BLaER1 (cell line): ENCODE data around the gene TMIGD1.
"Not testable (repeated sequence)": the region's sequence is repeated elsewhere in the genome, so short reads cannot be mapped to it uniquely, and the experiment has no call there.

Experiments
- H3K27ac ChIP-seq: shearing (Covaris generic); formaldehyde crosslinking; 2 replicates; pipeline ENCODE4 v1.8.1; 2022
- H3K27me3 ChIP-seq: shearing (Covaris generic); formaldehyde crosslinking; 2 replicates; pipeline ENCODE4 v1.8.1; 2022
- H3K36me3 ChIP-seq: shearing (Covaris generic); formaldehyde crosslinking; 2 replicates; pipeline ENCODE4 v1.8.1; 2022
- H3K4me1 ChIP-seq: shearing (Covaris generic); formaldehyde crosslinking; 2 replicates; pipeline ENCODE4 v1.8.1; 2022
- H3K4me2 ChIP-seq: shearing (Covaris generic); formaldehyde crosslinking; 2 replicates; pipeline ENCODE4 v1.8.1; 2022
- H3K4me3 ChIP-seq: shearing (Covaris generic); formaldehyde crosslinking; 2 replicates; pipeline ENCODE4 v1.8.1; 2022
- H3K9ac ChIP-seq: shearing (Covaris generic); formaldehyde crosslinking; 2 replicates; pipeline ENCODE4 v1.8.1; 2022
- H3K9me3 ChIP-seq: shearing (Covaris generic); formaldehyde crosslinking; 2 replicates; pipeline ENCODE4 v1.8.1; 2022
- H4K20me1 ChIP-seq: shearing (Covaris generic); formaldehyde crosslinking; 2 replicates; pipeline ENCODE4 v1.8.1; 2022
- Cebpa-rat ChIP-seq: shearing (Covaris generic); IDR thresholded peaks from 2 replicates; pipeline ENCODE4 v1.8.1; 2022

The TMIGD1 gene

DNA sequence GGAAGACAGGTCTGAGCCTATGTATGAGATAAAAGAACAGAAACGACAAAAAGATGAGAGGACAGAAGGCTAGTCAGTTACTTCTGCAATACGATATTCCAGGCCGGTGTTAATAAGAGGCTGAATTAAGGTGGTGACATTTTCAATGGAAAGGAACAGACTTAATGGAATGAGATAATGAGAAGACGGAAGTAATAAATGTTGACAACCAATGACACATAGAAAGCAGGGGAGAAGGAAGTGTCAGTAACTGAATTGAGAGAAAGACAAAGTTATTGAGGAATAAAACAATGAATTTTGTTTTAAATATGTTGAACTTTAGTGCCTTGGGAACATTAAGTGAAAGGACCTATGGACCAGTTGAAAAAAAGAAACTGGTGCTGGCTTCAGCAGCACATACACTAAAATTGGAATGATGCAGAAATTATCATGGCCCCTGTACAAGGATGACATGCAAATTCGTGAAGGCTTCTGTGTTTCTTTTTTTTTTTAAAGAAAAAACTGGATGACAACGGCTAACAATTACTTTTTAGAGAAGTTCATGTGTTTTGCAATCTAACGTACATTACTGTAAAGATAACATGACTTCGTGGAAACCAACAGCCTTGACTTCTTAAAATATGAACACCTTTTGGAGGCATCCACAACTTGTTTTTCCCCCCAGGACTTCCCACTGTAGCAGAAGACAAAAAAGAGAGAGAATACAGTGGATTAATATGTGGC is 26.4 kb upstream of the TMIGD1 start:
- Histone ChIP-seq H3K4me2 (no peak overlapping the region), H3K4me3 (no peak overlapping the region), H4K20me1 (no peaks in the 10 kb centered on the region), H3K27me3 (no peaks in the 10 kb centered on the region), H3K4me1 (peaks cover 12% of the 10 kb centered on the region), H3K9ac (no peak overlapping the region), H3K9me3 (peaks cover 18% of the 10 kb centered on the region), H3K27ac (no peak overlapping the region), H3K36me3 (no peaks in the 10 kb centered on the region)
- TF ChIP-seq Cebpa-rat = no peak

DNA sequence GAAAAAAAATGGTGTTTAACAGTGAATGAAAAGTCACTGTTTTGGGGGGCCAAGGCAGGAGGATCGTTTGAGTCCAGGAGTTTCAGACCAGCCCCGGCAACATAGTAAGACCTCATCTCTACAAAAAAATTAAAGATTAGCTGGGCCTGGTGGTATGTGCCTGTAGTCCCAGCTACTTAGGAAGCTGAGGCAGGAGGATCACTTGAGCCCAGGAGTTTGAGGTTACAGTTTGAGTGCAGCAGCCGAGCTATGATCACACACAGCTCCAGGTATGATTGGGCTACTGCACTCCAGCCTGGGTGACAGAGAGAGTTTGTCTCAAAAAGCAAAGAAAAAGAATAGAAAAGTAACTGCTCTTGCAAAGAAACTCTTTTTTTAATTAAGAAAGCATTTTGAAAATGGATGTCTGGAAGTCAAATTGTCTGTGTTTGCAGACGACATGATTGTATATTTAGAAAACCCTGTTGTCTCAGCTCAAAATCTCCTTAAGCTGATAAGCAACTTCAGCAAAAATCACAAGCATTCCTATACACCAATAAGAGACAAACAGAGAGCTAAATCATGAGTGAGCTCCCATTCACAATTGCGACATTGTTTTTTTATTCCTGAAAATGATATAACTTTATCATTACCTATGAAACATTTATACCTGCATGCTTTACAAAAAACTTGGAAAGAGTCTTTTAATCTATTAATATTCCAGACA is 24.4 kb upstream of the TMIGD1 start:
- H3K36me3 ChIP-seq = no peaks in the 10 kb centered on the region
- TF ChIP-seq Cebpa-rat = no peak
- peaks cover 1% of the 10 kb centered on the region for H3K4me1 ChIP-seq
- H3K4me3 ChIP-seq = no peak overlapping the region
- H3K27me3 ChIP-seq = no peaks in the 10 kb centered on the region
- H4K20me1 ChIP-seq = no peaks in the 10 kb centered on the region
- H3K4me2 ChIP-seq = no peak overlapping the region
- no peak overlapping the region for H3K27ac ChIP-seq
- H3K9ac ChIP-seq = no peak overlapping the region
- peaks cover 18% of the 10 kb centered on the region for H3K9me3 ChIP-seq

DNA sequence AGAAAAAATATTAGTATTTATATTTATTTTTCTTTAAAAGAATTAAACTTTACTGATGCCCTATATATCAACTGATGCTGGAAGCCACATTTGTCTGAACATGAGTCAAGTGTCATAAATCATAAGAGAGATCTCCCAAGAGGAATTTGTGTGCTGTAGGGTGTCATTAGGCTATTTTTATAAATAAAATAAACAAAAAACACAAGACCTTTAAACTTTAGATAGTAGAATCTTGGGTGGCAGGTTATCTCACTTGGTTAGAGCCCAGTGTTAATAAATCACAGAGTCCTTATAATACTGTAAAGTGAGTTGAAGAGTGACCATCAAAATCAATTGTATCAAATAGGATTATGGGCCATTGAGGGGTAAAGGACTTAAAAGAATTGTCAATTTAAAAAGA is 23.6 kb upstream of the TMIGD1 start:
- H3K9me3 ChIP-seq = peaks cover 14% of the 10 kb centered on the region
- no peak overlapping the region for H3K4me3 ChIP-seq
- no peaks in the 10 kb centered on the region for H4K20me1 ChIP-seq
- TF ChIP-seq Cebpa-rat = no peak
- no peaks in the 10 kb centered on the region for H3K4me1 ChIP-seq
- no peaks in the 10 kb centered on the region for H3K27me3 ChIP-seq
- no peak overlapping the region for H3K4me2 ChIP-seq
- no peaks in the 10 kb centered on the region for H3K36me3 ChIP-seq
- no peak overlapping the region for H3K27ac ChIP-seq
- H3K9ac ChIP-seq = no peak overlapping the region

DNA sequence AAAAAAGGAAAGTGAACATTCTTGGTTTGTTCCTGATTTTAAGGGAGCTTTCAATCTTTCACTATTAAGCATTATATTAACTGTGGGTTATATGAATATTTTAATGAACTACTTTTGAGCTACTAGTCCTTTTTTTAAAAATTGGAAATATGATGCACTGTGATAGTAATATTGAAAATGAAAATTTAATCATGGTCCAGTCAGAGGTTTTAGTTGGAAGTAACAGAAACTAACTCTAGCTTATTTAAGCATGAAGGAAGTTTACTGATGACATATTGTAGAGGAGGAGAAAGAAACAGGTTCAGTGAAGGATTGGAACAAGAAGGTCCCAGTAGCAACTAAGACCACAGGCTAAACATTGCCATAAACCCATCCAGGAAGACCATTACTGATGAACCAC is 20.8 kb upstream of the TMIGD1 start:
- no peak overlapping the region for H3K27ac ChIP-seq
- no peak overlapping the region for H3K9ac ChIP-seq
- no peaks in the 10 kb centered on the region for H3K27me3 ChIP-seq
- H3K4me1 ChIP-seq = no peaks in the 10 kb centered on the region
- H3K4me2 ChIP-seq = no peak overlapping the region
- no peaks in the 10 kb centered on the region for H3K36me3 ChIP-seq
- H3K4me3 ChIP-seq = no peak overlapping the region
- no peaks in the 10 kb centered on the region for H4K20me1 ChIP-seq
- TF ChIP-seq Cebpa-rat = no peak
- no peaks in the 10 kb centered on the region for H3K9me3 ChIP-seq

DNA sequence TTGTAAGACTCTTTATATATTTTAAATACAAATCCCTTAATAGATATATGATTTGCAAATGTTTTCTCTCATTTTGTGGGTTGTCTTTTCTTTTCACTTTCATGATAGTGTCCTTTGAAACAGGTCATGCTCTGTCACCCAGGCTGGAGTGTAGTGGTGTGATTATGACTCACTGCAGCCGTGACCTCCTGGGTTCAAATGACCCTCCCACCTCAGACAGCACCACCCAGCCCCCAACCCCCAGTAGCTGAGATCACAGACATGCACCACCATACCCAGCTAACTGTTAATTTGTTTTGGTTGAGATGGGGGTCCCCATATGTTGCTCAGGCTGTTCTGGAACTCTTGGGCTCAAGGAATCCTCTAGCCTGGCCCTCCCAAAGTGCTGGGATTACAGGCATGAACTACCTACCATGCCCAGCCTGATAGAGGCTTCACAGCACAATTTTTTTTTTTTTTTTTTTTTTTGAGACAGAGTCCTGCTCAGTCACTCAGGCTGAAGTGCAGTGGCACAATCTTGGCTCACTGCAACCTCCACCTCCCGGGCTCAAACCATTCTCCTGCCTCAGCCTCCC is 18.5 kb upstream of the TMIGD1 start:
- Histone ChIP-seq H3K9me3 (no peaks in the 10 kb centered on the region), H3K4me2 (no peak overlapping the region), H3K27me3 (no peaks in the 10 kb centered on the region), H4K20me1 (no peaks in the 10 kb centered on the region), H3K9ac (no peak overlapping the region), H3K4me1 (no peaks in the 10 kb centered on the region), H3K4me3 (no peak overlapping the region), H3K36me3 (no peaks in the 10 kb centered on the region), H3K27ac (no peak overlapping the region)
- TF ChIP-seq Cebpa-rat = no peak

DNA sequence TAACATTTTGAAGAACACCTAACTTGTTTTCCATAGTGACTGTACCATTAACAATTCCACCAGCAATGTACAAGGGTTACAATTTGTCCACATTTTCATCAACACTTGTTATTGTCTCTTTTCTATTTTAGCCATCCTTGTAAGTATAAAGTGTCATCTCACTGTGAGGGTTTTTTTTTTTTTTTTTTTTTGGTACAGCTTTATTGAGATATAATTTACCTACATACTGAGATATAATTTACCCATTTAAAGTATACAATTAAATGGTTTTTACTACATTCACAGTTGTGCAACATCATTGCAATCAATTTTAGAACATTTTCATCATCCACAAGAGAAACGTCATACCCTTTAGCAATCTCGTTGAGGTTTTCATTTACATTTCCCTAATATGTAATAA is 17.9 kb upstream of the TMIGD1 start:
- TF ChIP-seq Cebpa-rat = no peak
- Histone ChIP-seq H3K4me3 (no peak overlapping the region), H3K9me3 (no peaks in the 10 kb centered on the region), H4K20me1 (no peaks in the 10 kb centered on the region), H3K27me3 (no peaks in the 10 kb centered on the region), H3K36me3 (no peaks in the 10 kb centered on the region), H3K9ac (no peak overlapping the region), H3K4me2 (no peak overlapping the region), H3K4me1 (no peaks in the 10 kb centered on the region), H3K27ac (no peak overlapping the region)

DNA sequence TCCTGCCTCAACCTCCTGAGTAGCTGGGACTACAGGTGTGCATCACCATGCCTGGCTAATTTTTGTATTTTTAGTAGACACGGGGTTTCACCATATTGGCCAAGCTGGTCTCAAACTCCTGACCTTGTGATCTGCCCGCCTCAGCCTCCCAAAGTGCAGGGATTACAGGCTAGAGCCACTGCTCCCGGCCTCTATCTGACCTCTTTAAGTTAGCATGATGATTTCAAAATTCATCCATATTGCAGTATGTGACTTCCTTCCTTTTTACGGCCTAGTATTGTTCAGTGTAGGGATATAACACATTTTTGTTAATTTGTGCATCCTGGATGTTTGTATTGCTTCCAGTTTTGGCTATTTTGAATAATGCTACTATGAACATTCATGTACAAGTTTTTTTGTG is 17.4 kb upstream of the TMIGD1 start:
- H3K4me2 ChIP-seq, H3K27me3 ChIP-seq, H3K27ac ChIP-seq, H3K4me1 ChIP-seq, H3K36me3 ChIP-seq, H3K4me3 ChIP-seq, H3K9ac ChIP-seq, H3K9me3 ChIP-seq, H4K20me1 ChIP-seq: not testable (repeated sequence)

DNA sequence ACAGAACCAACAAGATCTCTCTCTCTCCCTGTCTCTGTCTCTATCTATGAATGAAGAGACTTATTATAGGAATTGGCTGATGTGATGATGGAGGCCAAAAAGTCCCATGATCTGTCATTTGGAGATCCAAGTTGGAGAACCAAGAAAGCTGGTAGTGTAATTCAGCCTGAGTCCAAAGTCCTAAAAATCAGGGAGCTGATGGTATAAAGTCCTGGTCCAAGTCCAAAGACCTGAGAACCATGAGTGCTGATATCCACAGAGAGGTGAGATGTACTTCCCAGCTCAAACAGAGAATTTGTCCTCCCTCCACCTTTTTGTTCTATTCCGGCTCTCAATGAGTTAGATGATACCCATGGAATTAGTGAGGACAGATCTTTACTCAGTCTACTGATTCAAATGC is 15.4 kb upstream of the TMIGD1 start:
- Histone ChIP-seq H3K4me1 (peaks cover 6% of the 10 kb centered on the region), H4K20me1 (no peaks in the 10 kb centered on the region), H3K4me2 (no peak overlapping the region), H3K27me3 (no peaks in the 10 kb centered on the region), H3K27ac (no peak overlapping the region), H3K36me3 (no peaks in the 10 kb centered on the region), H3K9ac (no peak overlapping the region), H3K9me3 (no peaks in the 10 kb centered on the region), H3K4me3 (no peak overlapping the region)
- TF ChIP-seq Cebpa-rat = no peak

DNA sequence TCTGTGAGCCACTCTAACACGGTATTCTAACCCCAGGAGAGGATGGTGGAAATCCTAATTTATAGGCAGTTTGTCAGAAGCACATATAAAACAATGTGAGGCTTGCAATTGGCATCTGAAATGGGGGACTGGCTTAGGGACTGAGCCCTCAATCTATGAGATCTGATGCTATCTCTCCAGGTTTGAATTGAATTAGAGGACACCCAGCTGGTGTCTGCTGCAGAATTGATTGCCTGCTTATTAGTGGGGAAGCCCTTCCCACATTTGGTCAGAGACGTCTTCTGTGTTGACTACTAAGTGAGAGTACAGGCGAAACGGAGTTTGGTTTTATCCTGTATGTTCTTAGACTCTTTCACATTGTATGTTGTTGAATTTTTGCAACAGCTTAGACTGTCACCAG is 13.6 kb upstream of the TMIGD1 start:
- Histone ChIP-seq H4K20me1 (no peaks in the 10 kb centered on the region), H3K4me2 (no peak overlapping the region), H3K4me1 (peaks cover 13% of the 10 kb centered on the region), H3K4me3 (no peak overlapping the region), H3K9ac (no peak overlapping the region), H3K27ac (no peak overlapping the region), H3K27me3 (no peaks in the 10 kb centered on the region), H3K36me3 (no peaks in the 10 kb centered on the region), H3K9me3 (no peaks in the 10 kb centered on the region)
- no peak for TF ChIP-seq Cebpa-rat

DNA sequence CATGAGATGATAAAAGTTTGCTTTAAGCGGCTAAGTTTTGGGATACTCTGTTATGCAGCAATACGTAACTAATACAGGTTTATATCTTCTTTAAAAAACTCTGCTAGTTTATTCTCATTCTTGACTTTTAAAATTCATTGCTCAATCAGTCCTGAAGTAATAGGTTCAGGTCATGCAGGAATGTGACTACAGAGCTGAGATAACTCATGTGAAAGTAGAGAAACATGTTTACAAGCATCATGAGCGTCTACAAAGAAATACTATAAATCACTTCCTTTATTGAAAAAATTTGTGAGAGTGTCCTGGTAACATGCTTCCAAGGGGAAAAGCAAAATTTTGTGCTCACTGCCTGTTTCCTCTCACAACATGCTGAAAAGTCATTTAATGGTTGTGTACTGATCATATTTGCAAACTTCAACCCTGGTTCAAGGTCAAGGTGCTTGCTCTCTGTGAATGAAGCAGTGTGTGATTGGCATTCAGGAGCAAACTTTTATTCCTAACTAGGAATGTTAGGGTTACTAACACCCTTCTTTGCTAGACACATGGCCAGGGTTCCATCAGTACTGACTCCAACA is 12.5 kb upstream of the TMIGD1 start:
- H3K4me3 ChIP-seq = no peak overlapping the region
- no peak overlapping the region for H3K4me2 ChIP-seq
- no peak overlapping the region for H3K27ac ChIP-seq
- TF ChIP-seq Cebpa-rat = no peak
- H3K27me3 ChIP-seq = no peaks in the 10 kb centered on the region
- H3K4me1 ChIP-seq = peaks cover 13% of the 10 kb centered on the region
- H3K36me3 ChIP-seq = no peaks in the 10 kb centered on the region
- H3K9me3 ChIP-seq = no peaks in the 10 kb centered on the region
- H4K20me1 ChIP-seq = no peaks in the 10 kb centered on the region
- no peak overlapping the region for H3K9ac ChIP-seq
